ENCODE measurements around the gene MMP20. TPM values are rescaled to one million over a fixed set of nuclear protein-coding genes. Genes with fewer than 3 reads are reported as not detected.

Gene MMP20
- polyA plus RNA-seq, 12 donors = not detected

DNA sequence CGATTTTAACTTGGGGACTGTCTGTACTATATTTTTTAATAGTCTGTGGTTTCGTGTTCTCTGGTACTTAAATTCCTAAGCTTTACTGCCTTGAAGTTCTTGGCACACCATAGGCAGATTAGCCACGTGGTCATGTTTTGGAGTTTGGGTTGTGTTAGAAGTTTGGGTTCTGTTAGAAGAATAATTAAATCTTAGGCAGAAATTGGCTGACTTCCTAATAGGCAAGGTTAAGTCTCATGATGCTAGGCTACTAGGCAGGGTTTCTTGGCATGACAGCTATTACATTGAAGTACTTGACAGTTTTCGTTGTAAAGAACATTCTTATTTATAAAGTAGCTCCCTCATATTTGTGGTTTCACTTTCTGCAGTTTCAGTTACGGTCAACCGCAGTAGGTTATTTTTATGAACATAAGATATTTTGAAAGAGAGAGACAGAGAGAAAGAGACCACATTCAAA lies 64.5 kb downstream of the MMP20 start:
- DNase-seq = peak; percentile 19

DNA sequence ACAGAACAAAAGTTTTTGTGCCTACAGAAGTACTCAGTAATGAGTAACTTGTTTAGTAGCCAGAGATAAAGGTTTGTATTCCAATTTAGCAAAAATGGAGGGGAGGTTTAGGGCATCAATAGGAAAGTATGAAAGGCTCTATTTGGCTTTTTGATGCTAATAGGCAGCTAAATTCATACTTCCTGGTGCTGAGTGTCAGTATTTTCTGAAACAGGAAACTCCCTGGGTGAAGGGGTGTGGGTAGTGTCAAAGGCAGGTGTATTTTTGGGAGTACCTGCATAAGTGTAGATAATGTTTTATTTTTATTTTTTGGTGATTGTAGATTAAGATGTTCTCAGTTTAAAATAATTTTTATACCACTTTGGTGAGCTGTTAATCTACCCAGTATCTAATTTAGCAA lies 65.3 kb downstream of the MMP20 start:
- DNase-seq = no peak

DNA sequence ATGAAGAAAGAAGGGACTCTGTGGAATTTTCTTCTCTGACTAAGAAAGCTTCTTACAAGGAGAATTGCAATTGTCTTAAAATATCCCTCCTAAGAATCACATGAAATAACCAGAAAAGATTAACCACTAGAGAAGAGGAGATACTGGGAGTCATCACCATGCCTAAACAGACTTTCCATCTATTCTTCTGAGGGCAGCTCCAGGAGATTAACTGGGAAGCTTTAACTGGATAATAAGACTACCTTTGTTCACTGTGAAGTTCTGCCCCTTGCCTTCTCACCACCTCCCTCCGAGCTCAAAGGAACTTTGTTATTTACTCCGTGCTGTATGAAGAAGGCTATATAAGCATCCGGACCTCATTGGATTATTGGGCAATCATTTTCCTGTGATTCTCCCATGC lies 70.0 kb downstream of the MMP20 start:
- no peak for DNase-seq

DNA sequence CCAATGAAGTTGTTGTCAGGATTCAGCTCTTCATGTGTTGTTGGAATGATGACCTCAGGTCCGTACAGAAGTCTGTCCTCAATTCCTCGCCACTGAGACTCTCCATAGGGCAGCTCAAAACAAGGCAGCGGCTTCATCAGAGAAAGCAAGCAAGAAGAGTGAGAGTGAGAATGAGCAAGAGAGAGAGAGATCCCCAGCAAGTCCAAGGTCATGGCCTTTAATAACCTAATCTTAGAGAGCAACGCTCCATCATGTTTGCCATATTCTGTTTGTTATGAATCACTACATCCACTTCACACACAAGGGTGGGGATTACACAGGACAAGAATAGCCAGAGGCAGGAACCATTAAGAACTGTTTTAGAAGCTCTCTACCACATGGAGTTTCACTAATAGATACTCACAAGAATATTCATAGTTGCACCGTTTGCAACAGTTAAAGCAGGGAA lies 71.3 kb downstream of the MMP20 start:
- DNase-seq = no peak

DNA sequence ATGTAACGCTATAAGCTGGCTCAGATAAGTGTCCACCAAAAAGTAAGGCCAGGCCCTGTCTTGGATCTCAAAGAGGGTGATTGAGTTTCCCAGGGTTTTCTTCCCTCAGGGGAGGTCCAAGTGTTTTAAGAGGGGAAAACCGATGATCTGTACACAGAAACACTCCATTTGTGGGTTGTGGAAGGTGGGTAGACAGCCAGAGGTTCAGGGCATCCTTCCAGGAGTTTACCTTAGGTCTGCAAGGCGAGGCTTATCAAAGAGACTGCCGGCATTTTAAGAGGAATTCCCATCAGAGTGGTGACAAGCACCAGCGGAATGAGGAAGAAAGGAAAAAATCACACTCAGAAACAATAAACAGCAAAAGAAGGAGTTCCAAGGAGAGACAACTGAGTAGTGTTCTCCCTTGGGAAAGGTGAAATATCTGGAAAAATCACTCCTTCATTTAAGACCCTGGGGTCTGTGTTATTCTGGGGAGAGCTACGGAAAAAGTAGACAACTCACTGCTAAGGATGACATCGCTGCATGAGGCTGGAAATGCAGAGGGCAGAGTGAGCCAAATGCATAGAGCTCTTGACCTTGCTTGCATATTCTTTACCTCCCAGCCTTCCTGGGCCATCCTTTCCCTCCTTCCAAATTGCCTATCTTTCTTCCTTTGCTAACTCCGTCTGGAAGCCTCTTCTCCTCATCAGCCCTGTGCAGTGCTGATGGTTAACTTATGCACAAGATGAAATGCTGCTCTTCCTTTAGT lies 72.5 kb downstream of the MMP20 start:
- no peak for DNase-seq

DNA sequence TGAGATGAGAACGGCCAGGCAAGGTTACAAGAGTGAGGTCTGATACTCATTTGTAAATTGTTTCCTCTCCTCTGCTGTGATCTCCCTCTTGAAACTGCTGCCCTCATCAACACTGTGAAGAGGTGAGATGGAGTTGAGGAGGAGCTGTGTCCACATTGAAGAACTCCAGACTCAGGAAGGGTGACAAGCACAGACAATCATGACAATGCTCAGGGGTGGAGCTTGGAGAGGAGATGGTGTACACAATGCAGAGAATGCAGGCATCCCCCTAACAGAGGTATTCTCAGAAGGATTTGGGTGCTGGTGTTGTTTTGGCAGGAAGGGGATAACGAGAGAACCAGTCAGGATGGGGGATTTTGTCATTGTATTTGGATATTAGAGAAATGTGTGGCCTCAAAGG lies 73.1 kb downstream of the MMP20 start:
- no peak for DNase-seq

DNA sequence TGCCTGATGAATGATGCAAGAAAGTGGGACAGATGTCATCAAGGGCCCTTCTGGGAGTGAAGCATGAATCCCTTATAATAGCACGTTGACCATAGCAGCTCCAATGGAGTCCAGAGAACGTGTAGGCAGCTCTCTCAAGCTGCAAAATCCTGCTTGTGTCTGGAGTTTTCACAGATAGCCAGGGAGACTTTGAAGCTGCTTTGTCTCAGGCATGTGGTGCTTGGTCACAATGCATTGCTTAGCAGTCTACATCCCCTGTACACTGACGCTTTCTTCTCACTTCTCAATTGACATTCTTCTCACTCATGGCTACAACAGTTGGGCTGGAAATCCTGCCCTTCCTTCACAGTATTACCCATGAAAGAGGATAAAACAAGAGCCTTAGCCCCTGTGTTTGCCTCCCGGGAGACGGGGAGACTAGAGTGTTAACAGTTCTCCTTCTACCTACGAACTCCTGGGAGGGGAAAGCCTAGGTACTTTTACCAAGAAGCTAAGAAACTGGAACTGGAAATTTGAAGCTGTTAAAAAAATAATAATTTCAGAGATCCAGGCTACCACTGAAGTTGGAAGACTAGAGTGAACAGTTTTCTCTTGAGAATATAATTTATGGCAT lies 73.9 kb downstream of the MMP20 start:
- no peak for DNase-seq

DNA sequence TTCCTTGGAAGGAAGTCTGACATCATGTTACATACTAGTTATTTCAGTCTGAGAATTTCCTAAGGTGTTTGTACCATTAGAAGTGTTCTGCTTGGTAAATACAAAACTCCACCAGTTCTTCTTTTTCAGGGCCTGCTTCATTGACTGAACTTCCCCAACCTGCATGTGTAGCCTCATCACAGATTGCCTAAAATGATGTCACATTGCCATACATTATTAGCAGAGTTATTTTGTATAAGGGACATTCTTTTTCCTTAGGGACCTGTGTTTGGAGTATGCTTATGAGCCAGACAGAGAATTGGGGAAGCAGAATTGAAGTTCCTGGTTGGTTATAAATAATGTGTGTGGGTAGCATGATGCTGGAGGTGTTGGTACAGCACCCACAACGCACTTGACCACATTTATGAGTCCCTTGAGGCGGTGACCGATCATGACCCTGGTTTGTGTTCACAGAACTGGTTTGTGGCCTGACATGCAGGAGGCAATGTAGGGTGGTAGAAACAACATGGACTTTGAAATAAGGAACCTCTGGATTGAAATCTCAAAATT lies 78.1 kb downstream of the MMP20 start:
- no peak for DNase-seq

DNA sequence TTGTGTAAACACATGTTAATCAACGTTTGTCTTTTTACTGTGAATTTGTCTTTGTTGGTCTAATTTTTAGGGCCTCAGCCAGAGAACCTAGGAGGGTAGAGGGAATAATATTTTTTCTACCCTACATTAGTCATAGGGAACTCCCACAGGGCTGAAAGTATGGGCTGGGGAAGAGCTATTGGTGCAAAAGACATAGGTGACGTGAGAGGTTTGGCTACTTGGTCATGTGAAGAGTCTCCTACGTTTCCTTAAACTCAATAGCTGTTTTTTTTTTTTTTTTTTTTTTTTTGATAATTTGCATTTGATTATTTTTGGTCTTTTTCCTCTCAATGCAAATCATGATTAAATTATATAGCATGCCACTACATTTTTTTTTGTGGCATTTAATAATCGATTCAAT lies 78.7 kb downstream of the MMP20 start:
- no peak for DNase-seq

DNA sequence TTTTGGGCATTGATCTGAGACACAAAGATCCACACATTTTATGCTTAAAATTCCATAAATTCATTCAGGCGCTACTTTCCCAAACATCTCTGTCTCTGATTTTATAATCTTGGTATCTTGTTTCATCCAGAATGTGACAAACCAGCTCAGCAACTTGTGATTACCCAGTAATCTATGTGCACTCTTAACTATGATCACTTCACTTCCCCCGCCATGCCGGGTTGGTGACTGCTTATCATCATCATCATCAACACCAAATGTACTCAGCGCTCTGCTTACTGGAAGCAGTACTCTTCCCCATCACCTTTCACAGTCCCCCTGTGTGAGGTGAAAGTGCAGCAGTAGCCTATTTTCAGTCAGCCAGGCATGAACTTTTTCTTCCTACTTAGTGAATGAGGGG lies 79.4 kb downstream of the MMP20 start:
- DNase-seq = no peak

DNA sequence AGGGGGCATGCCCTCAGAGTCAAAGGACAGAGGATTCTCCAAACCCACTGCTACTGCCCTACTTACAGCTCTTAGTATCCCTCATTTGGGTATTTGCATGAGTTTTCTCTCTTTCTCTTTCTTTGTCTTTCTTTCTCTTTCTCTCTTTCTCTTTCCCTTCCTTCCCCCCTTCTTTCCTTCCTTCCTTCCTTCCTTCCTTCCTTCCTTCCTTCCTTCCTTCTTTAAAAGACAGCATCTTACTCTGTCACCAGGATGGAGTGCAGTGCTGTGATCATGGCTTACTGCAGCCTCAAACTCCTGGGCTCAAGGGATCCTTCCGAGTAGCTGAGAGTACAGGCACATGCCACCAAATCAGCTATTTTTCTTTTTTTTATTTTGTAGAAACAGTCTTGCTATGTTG lies 80.5 kb downstream of the MMP20 start:
- DNase-seq = no peak

DNA sequence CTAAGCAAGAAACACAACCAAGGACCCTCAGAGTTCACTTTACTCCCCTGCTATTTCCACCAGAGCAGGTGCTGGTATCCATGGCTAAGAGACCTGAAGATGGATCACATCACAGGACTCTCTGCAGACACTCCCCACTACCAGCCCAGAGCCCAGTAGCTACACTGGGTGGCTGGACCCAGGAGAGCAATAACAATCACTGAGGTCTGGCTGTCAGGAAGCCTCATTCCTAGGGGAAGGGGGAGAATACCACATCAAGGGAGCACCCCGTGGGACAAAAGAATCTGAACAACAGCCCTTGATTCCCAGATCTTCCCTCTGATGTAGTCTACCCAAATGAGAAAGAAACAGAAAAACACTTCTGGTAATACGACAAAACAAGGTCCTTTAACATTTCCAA lies 85.6 kb downstream of the MMP20 start:
- no peak for DNase-seq

DNA sequence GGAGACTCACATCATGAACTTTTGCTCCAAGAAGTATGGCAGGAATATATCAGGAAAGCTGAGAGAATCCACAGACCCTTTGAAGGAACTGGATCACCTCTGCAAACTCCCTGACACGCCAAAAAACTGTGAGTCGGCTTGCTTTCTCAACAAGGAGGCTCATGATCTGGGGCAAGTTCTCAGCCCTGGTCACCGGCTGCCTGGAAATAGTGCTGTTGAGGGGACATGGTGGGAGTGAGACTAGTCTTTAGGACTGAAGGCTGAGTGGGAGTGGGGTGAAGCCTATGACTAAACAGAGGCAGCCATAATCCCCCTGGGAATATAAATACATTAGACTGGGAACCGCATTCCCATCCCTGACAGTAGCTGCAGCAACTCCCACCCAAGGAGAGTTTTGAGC lies 86.2 kb downstream of the MMP20 start:
- no peak for DNase-seq

DNA sequence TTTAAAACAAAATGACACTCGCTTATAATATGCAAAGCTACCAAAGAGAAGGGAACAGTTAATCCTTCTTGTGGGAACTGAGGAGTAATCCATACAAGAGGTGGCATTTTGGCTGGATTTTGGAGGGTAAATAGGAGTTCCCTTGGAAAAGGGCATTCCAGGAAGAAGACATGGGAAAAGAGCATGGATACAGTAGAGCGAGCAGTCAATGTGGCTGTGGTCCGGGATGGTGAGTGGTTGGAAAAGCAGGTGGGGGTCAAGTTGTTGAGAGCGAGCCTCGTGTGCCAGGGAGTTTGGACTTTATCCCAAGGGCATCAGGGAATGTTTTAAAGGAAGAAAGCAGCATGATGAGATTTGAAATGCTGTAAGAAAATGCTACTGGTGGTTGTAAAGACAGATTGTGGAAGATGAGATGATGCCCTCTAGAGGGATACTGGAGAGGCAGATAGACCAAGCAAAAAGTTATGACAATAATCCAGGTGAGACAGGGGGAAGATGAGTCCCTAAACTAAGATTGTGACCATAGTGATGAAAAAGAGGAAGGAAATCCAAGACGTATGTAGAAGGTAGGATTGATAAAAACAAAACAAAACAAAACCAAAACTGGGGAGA lies 90.8 kb downstream of the MMP20 start:
- no peak for DNase-seq

DNA sequence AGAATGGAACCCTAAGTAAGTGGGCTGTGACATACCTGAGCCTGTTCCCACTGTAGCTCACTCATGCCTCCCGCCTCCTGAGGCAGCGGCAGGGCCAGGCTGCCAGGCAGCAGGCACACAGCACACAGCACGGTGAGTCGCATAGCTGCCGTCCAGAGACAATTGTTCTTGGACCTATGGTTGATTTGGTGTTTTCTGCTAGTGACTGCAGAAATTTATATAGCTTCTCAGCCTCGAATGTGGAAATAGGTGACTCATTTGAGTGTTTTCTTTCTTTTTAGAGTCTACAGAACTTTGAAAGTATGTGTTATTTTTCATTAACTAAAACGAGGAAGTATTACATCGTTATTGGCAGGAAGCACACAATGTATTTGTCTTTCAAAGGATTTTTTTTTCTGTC lies 94.6 kb downstream of the MMP20 start, which contains the start of gene MMP7:
Gene MMP7 (minus strand): TSS at position 190 of the 400 bp plus-strand sequence. CDS start 47 bp downstream, at position 143.
- DNase-seq = no peak

DNA sequence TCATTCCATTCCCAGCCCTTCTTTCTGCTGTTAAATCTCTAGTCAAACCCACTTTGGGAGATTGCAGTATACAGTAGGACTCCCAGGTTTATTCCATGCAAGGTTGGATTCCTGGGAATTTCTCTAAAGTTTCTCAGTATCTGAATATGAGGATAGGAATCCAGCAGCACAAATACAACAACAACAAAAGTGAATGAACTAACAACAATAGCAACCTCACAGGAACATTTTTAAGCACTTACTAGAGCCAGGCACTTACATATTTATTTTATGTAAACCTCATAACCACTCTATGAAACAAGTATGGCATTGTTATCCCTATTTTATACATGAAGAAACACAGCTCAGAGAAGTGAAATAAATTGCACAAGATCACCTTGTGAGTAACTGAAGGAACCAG lies 96.5 kb downstream of the MMP20 start:
- DNase-seq = no peak

DNA sequence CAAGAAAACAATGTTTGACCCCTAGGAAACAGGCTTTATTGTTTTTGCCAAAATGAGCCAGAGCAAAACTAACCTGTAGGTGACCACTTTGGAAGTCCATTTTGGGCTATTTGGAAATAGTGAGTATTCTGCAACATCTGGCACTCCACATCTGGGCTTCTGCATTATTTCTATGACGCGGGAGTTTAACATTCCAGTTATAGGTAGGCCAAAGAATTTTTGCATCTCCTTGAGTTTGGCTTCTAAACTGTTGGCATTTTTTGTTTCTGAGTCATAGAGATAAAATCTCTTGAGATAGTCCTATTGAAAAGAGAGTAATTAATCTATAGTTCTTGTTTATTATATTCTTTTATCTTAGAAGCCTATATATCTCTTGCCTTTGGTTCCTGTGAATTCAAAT lies 97.4 kb downstream of the MMP20 start:
- DNase-seq = no peak

DNA sequence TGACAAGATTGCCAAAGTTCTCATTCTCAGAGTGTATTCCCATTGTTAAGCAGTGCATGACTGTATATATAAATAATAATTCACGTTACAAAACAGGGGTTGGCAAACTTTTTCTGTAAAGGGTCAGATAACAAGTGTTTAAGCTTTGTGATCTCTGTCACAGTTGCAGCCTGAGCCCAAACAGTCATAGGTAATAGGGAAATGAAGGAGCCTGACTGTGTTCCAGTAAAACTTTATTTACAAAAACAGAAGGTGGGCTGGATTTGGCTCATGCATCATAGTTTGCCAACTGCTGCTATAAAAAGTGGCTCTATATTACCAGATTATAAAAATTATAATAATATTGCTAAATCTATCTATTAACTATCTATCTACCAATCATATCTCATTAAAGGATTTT lies 98.1 kb downstream of the MMP20 start:
- DNase-seq = no peak
